HepG2 (cell line): ENCODE results near the gene TTLL4. TPM values are rescaled to one million over a fixed set of nuclear protein-coding genes. Genes with fewer than 3 reads are reported as not detected.
A peak's percentile ranks its signal among the peaks of the same experiment; 100 is the strongest.

Experiments used
- ARID3A ChIP-seq: IDR thresholded peaks from 2 replicates; pipeline ENCODE4 v1.6.1; 2012; ENCODE audit warnings: low read depth, low read length, improper control_type of control experiment
- ARNT ChIP-seq: fragments of 450-650 bp; IDR thresholded peaks from 2 replicates; pipeline ENCODE4 v1.6.1; 2017
- ARNT2 ChIP-seq: sonication (generic); formaldehyde crosslinking; IDR thresholded peaks from 2 replicates; pipeline ENCODE4 v1.8.0; 2022; ENCODE audit warnings: mild to moderate bottlenecking, low read depth, missing genetic modification reagents, moderate library complexity
- GFI1 ChIP-seq: sonication (generic); formaldehyde crosslinking; IDR thresholded peaks from 2 replicates; pipeline ENCODE4 v1.5.0; 2020; ENCODE audit warnings: missing genetic modification reagents, mild to moderate bottlenecking, borderline replicate concordance
- HNF4G ChIP-seq, 2 experiments: sonication (generic) in 1 of 2; formaldehyde crosslinking in 1 of 2; IDR thresholded peaks; 2 replicates each; pipeline versions ENCODE4 v1.4.0 to v1.6.1; 2011 to 2020; ENCODE audit warnings: borderline replicate concordance in 2 of 2, low read depth in 2 of 2, mild to moderate bottlenecking in 2 of 2, low read length in 1 of 2, missing genetic modification reagents in 1 of 2, moderate library complexity in 1 of 2
- IKZF5 ChIP-seq: IDR thresholded peaks from 2 replicates; pipeline ENCODE4 v1.6.1; 2018; ENCODE audit warnings: missing genetic modification reagents, mild to moderate bottlenecking, missing compliant biosample characterization
- NFAT5 ChIP-seq: sonication (generic); formaldehyde crosslinking; IDR thresholded peaks from 2 replicates; pipeline ENCODE4 v1.4.0; 2020; ENCODE audit warnings: missing genetic modification reagents
- POGZ ChIP-seq: sonication (generic); formaldehyde crosslinking; IDR thresholded peaks from 2 replicates; pipeline ENCODE4 v1.4.0; 2020; ENCODE audit warnings: mild to moderate bottlenecking, missing genetic modification reagents
- SRSF9 ChIP-seq: fragments of 200-400 bp; formaldehyde crosslinking; IDR thresholded peaks from 2 replicates; pipeline ENCODE4 v1.6.1; 2018; ENCODE audit warnings: borderline replicate concordance, mild to moderate bottlenecking, low read depth, low read length; ENCODE audit not compliant: insufficient read depth, poor library complexity, severe bottlenecking
- SSRP1 ChIP-seq: IDR thresholded peaks from 2 replicates; pipeline ENCODE4 v1.6.1; 2016; ENCODE audit warnings: control low read depth
- THAP11 ChIP-seq: IDR thresholded peaks from 2 replicates; pipeline ENCODE4 v1.6.1; 2016; ENCODE audit warnings: missing biosample characterization, missing genetic modification reagents
- XBP1 ChIP-seq: sonication (generic); formaldehyde crosslinking; IDR thresholded peaks from 2 replicates; pipeline ENCODE4 v1.5.0; 2020; ENCODE audit warnings: missing genetic modification reagents
- XRCC5 ChIP-seq: fragments of 200-400 bp; formaldehyde crosslinking; optimal IDR thresholded peaks from 2 replicates; pipeline ENCODE3; 2017; ENCODE audit warnings: mild to moderate bottlenecking, low read length
- ZFY ChIP-seq: sonication (generic); formaldehyde crosslinking; IDR thresholded peaks from 2 replicates; pipeline ENCODE4 v1.4.0; 2020; ENCODE audit warnings: missing genetic modification reagents
- ZGPAT ChIP-seq: IDR thresholded peaks from 2 replicates; pipeline ENCODE4 v1.6.1; 2016; ENCODE audit warnings: mild to moderate bottlenecking
- ZNF292 ChIP-seq: sonication (generic); formaldehyde crosslinking; IDR thresholded peaks from 2 replicates; pipeline ENCODE4 v1.8.1; 2022; ENCODE audit warnings: mild to moderate bottlenecking, low read depth, missing genetic modification reagents, borderline replicate concordance
- ZNF644 ChIP-seq: IDR thresholded peaks from 2 replicates; pipeline ENCODE4 v1.6.1; 2016; ENCODE audit warnings: low read depth
- ZNF7 ChIP-seq: IDR thresholded peaks from 2 replicates; pipeline ENCODE4 v1.6.1; 2016; ENCODE audit warnings: missing biosample characterization, missing genetic modification reagents
- ZNF850 ChIP-seq: sonication (generic); formaldehyde crosslinking; conservative IDR thresholded peaks from 2 replicates; pipeline ENCODE4 v1.9.0; 2021; ENCODE audit warnings: mild to moderate bottlenecking, missing genetic modification reagents
- ZSCAN30 ChIP-seq: sonication (generic); formaldehyde crosslinking; IDR thresholded peaks from 2 replicates; pipeline ENCODE4 v1.5.0; 2020; ENCODE audit warnings: mild to moderate bottlenecking, missing genetic modification reagents
- ZSCAN9 ChIP-seq: IDR thresholded peaks from 2 replicates; pipeline ENCODE4 v1.6.1; 2016; ENCODE audit warnings: borderline replicate concordance
- polyA plus RNA-seq, 8 experiments: library from polyadenylated mRNA; depleted of rRNA in 3 of 8; stranded (reverse) in 7 of 8; unstranded in 1 of 8; fragments of >200 nt; fragmentation: Illumina TruSeq in 4 of 8; extraction: Trizol in 4 of 8; gene quantifications; 2 replicates each; pipeline versions ENCODE4 v1.2.1 to v1.2.3, GENCODE V29; 2011 to 2016; ENCODE audit warnings: low read depth in 4 of 8, missing spikeins in 1 of 8, mixed read lengths in 1 of 8; ENCODE audit not compliant: insufficient read depth in 1 of 8
- total RNA-seq, 5 experiments: library from RNA; depleted of rRNA; stranded (reverse); fragments of >200 nt; fragmentation: Illumina TruSeq; extraction: Trizol; gene quantifications; 2 replicates each; pipeline ENCODE4 v1.2.3, GENCODE V29; 2016; ENCODE audit warnings: low read depth in 1 of 5

Gene TTLL4
- total and polyA plus RNA-seq, 2 of the 13 experiments (the other 11 are each of a cell fraction or from before 2014, with no cell fraction given): 77.5 to 84.6 TPM

DNA sequence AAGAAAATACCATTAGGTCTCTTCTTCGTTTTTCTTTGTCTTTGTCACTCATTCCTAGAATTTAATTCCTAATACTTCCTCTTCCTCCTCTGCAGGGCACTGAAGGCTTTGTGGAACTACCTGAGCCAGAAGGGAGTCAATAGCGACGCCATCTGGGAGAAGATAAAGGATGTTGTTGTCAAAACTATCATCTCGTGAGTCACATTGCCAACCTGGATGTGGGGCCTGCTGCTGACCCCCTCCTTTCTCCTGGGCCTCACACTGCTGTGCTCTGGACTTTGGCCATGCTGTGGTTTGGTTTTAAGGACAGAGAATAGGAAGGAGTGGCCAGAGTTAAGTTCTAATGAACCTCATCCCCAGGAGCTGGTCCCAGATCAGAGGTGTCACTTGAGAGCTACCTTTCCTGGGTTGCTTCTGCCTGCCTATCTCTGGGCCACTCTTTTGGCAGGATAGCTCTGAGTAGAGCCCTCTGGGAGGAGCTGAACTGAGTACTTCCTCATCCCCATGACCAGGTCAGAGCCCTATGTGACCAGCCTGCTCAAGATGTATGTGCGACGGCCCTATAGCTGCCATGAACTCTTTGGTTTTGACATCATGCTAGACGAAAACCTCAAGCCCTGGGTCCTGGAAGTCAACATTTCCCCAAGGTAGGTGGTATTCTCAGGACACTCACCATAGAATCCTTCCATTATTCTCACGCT is 38.3 kb downstream of the TTLL4 start (continued):
- TF ChIP-seq GFI1 (CRISPR knock-in tag) (peak; percentile 68), THAP11 (CRISPR knock-in tag) (peak; percentile 79), IKZF5 (peak; percentile 69), ZFY (peak; percentile 69), XBP1 (no peak), XRCC5 (peak; percentile 80), ZGPAT (CRISPR knock-in tag) (peak; percentile 67), ZNF292 (CRISPR knock-in tag) (peak; percentile 53; the same call in 1 of the 2 replicates), HNF4G (IDR thresholded peaks at IDR 0.05; ENCODE audit: borderline replicate concordance, low read depth, low read length) (peak; percentile 91), HNF4G (CRISPR knock-in tag; IDR thresholded peaks at IDR 0.05; ENCODE audit: borderline replicate concordance, low read depth) (peak; percentile 83; the same call in 1 of the 2 replicates), ZSCAN9 (CRISPR knock-in tag) (peak; percentile 82; the same call in 1 of the 2 replicates), ZSCAN30 (CRISPR knock-in tag) (no peak), ARID3A (peak; percentile 55; the same call in 1 of the 2 replicates), POGZ (CRISPR knock-in tag) (peak; percentile 65), ZNF7 (CRISPR knock-in tag) (no peak), ZNF850 (CRISPR knock-in tag) (no peak), ARNT2 (peak; percentile 25; the same call in 1 of the 2 replicates), NFAT5 (CRISPR knock-in tag) (peak; percentile 32; the same call in 1 of the 2 replicates), ZNF644 (CRISPR knock-in tag) (peak; percentile 89), SSRP1 (CRISPR knock-in tag) (peak; percentile 68; the same call in 1 of the 2 replicates), ARNT (no peak), SRSF9 (no peak)
